Posterior cingulate gyrus (tissue), 11 donors: ENCODE results near the gene HS6ST2.

ENCODE experiments used
- DNase-seq, 10 donors: peaks; one replicate each; pipeline versions ENCODE4 v3.0.0 to v3.0.0-alpha.2; 2020 to 2021; ENCODE audit warnings: mixed read lengths in 3 of 10
- intact Hi-C: fragments of 100-400 bp; cut with DNase I; formaldehyde crosslinking; loops from one replicate; pipeline ENCODE4 v1.15.1; 2023

The HS6ST2 gene

DNA sequence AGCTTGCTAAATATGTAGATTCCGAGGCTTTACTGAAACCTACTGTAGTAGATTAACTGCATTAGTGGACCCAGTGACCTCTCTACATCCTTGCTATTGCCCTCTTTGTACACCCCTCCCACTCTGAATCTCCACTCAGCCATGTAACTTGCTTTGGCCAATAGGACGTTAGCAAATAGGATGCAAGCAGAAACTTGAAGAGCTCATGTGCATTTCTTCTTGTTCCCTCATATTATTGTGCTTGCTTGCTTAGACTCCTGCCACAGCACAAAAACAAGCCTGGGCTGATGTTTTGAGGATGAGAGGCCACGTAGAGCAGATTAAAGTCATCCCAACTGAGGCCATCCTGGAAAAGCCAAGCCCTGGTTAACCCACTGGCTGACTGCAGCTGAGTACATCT lies 147.9 kb downstream of the HS6ST2 start:
- DNase-seq: no peak
- intact Hi-C loops: no loop called here

DNA sequence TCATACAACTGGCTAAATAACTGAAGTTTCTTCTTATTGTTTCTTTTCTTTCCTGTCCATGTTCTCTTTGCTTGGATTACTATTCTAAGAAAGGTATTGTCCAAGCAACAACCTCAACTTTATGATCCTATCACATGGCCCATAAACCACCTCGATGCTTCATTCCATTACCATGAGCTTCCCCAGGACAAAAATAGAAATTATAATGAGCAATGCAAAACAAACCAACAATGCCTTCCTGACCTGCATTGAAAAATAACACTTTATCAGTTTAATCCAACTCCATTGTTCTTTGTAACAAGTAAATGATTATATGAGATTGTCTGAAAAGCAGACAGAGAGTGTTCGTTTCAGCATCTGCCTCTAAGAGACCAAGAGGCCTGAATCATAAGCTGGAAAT lies 148.8 kb downstream of the HS6ST2 start:
- intact Hi-C loops: no loop called here
- no peak for DNase-seq

DNA sequence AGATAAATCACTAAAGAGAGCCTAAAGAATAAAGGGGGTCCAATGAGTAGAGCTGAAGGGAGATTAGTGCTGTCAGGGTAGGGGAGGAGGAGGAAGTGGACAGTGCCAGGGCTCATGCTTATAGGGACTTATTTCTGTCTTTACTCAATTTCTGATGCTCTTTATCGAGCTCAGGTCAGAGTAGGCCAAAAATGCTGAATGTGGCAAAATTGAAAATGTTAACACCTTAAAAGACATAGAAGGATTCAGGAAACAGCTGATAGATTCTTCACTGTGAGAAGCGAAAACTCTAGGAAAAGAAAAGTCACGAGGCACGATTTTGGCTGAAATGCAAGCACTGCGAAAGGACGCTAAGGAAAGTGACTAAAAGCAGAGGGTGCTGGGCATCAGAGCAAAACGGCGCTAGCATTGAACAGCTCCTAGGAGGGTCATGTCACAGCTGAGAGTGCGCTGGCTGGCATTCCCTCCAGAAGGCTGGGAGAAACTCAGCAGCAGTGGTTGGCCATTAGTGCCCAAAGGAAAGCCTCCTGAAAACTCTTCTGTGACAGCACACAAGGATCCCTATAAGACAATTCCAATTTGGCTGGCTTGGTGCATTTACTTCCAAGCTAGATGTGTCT lies 150.9 kb downstream of the HS6ST2 start:
- no peak for DNase-seq
- intact Hi-C loops: no loop called here

DNA sequence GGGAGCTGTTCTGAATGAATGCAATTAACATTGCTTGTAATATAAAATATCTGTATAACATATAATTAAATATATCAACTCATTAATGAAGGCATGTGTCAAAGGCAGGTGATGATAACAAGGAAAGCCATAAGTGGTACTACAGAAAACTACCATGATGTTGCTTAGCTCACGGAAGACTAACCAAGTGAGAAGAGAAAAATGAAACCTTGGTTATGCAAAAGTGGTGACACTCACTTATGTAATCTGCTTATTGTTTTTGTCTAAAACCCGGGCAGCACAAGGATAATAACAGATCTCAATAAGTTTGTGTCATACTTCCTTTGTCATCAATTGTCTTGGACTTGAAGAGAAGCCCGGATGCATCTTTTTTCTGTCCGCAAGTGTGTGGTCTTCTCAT lies 156.4 kb downstream of the HS6ST2 start:
- intact Hi-C loops: no loop called here

DNA sequence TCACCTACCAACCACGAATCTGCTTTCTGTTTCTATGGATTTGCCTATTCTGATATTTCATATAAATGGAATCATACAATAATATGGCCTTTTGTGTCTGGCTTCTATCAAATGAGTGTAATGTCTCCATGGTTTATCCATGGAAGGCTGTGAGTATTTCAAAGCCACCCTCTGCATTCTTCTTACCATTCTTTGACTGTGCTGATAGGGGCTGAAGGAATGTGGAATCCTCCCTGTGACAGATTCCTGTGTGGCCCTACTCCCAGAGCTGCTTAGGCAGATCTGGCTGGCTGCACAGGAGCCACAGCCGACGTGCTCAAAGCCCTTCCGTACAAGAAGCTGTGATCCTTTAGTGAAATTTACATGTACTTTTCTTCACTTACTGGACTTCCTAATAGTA lies 163.2 kb downstream of the HS6ST2 start:
- intact Hi-C loops: no loop called here

More for the DNA sequence above, 156.4 kb downstream of the HS6ST2 start:
- DNase-seq: no peak

DNA sequence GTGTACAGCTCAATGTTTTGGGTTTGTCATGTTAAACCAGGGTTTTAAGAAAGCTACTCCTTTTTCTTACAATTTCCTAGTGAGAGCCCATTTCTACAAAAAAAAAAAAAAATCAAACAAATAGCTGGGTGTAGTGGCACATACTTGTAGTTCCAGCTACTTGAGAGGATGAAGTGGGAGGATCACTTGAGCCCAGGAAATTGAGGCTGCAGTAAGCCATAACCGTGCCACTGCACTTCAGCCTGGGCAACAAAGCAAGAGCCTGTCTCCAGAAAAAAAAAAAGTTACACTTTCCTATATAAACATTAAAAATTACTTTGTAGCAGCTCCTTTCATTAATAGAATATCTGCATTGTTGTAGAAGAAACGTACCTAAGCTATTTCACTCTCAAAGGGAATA lies 166.7 kb downstream of the HS6ST2 start:
- intact Hi-C loops: no loop called here

More for the DNA sequence above, 163.2 kb downstream of the HS6ST2 start:
- DNase-seq: no peak

DNA sequence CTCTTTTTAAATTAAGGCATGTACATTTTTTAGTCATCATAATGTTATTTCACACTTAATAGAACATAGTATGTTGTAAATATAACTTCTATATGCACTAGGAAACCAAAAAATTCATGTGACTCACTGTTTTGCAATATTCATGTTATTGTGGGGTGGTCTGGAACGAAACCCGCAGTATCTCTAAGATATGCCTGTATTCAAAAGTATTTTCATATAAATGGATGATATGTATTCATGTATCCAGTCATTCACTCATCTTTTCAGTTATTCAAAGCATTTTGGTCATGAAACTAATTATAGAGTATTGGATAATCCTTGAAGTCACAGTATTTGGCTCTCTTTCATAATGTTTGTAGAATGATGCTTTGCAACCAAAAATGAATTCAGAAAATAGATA lies 168.1 kb downstream of the HS6ST2 start:
- no peak for DNase-seq
- intact Hi-C loops: no loop called here

More for the DNA sequence above, 166.7 kb downstream of the HS6ST2 start:
- no peak for DNase-seq

DNA sequence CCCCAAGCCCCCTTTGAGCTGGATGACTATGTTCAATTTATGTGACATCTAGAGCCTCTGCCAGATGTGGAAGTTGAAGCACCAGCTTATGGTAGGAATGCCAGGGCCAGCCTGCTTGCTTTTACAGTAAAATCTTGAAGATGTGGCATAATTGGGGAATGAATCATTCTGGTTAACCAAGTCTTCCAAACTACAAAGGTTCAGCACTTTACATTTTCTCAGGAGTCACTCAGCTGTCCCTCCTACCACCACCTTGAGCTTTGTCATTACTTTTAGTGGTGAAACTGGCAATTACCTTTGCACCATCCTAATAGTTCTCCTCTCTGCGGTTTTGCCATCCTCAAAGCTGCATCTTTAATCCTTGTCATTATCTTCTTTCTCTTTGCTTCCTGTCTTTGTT lies 172.2 kb downstream of the HS6ST2 start:
- intact Hi-C loops: no loop called here
- DNase-seq: no peak

DNA sequence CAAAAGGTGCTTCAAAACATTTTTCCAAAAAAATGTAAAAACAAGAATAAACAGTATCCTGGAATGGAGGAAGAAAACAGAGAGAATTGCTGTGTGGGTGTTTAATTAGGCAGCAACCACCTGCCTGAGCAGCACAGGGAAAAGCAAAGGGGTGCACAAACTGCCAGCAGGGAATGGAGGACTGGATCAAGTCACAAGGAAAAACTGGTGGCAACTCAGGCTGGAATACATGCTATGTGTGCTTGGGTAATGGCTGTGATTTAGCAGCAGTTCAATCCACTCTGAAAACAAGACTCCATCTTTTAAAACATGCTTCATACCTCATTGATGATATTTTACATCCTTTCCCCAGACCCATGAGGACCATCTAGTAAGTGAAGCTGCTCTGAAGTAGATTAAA lies 179.5 kb downstream of the HS6ST2 start:
- intact Hi-C loops: no loop called here
- DNase-seq: no peak

DNA sequence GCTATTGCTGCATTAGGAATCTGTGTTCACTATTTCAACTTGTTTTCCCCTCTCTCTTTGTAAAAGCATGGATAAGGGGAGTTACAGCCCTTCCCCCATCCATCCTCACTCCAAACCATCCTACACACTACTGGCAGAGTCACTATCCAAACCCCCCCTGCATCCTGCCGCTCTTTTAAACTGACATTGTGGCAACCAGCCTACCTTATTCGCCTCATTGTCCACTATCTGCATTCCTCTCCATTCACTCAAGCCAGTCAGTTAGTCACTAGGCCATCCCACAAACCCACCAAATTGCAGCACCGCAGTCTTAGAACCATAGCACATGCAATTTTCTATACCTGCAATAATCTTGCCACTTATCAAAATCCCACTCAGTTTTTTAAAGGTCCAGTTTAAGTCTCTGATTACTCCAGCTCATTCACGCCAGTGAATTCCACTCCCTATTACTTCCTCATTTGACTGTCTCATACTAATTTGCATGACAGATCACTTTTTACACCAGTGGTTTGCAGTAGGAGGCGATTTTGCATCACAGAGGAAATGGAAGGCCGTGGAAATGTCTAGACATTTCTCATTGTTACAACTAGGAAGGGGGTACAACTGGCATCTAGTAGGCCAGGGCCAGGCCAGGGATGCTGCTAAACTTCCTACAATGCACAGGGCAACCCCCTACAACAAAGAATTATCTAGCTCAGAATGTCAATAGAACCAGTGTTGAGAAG lies 181.8 kb downstream of the HS6ST2 start:
- DNase-seq: no peak
- intact Hi-C loops: no loop called here

DNA sequence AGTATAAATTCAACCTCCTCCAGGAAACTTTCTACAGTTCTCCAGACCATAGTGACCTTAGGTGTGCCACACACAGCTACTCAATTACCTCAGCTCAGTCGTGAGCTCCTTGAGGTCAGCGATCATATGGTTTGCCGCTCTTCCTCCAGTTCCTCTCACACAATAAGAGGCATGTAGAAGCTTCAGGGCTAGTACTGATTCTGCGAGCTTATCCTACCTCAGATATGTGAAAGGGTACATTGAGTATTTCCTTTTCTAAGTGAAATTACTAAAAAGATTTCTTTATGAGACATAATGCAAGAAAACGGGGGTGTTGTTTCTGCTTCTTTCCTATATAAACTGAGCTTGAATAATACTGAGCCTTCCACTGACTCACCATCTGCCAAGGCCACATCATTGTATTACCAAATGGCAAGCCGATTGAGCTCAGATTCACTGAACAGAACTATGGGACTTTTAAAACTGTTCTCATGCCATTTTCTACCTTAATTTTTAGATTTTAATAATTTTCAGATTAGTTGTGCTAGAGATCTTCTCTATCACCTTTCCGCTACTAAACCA lies 183.1 kb downstream of the HS6ST2 start:
- intact Hi-C loops: no loop called here
- DNase-seq: no peak

DNA sequence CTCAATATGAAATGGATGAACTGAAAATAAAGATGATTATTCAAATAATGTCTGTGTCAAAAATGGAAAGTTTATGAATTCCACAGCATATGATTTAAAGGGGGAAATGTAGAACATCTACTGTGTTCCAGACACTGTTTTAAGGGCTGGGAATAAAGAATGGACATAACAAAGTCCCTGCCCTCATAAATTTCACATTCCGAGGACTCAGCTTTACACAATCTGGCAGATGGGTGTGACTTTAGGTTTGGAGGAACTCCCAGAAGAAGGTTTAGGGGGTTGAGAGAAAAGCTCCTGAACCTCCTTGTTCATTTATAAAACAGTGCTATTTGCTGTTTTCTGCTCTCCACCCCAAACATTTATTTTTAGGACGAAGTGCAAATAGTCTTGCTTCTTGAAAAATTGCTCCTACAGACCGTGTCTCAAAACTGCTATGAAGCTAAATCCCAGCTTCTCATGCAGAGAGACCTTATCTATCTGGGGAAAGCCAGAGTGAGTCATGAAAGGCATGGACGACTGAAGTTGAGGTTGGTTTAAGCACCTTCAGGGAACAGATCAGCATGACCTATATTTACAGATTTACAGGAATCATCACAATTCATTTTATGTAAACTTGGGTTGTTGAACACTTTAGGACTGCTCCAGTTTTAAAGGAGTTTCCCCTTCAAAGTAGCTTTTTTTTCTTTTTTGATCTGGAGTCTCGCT lies 184.3 kb downstream of the HS6ST2 start:
- DNase-seq: no peak

DNA sequence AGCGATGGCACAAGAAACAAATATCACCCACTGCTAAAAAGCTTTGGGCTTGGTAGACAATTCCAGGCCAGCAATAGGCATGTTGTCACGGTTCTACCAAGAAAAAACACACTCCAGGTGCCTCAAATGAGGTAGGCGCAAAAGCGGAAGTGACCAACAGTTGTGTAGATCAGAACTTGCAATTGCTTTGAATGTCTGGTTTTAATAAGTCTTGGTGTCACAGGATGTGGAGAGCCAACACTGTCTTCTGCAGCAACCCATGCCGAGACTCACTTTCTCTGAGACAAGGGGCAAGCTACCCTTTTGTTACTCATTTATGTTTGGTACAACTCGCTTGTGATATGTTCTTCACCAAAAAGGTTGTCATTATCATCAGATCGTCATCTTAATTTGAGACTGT lies 188.8 kb downstream of the HS6ST2 start:
- intact Hi-C loops: no loop called here
- DNase-seq: no peak

More for the DNA sequence above, 184.3 kb downstream of the HS6ST2 start:
- intact Hi-C loops: no loop called here

DNA sequence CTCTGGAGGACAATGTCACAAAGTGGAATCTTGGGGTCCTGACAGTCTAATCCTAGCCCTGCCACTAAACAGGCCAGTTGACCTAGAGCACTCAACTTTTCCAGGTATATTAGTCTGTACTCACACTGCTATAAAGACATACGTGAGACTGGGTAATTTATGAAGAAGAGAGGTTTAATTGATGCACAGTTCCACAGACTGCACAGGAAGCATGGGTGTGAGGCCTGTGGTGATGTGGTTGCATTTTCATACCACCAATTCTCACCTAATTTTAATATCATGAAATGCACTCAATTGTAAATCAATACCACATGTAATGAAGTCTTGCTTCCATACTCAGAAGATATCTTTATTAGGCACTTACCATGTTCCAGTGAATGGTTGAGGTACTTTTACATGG lies 192.0 kb downstream of the HS6ST2 start:
- intact Hi-C loops: no loop called here
- DNase-seq: no peak

DNA sequence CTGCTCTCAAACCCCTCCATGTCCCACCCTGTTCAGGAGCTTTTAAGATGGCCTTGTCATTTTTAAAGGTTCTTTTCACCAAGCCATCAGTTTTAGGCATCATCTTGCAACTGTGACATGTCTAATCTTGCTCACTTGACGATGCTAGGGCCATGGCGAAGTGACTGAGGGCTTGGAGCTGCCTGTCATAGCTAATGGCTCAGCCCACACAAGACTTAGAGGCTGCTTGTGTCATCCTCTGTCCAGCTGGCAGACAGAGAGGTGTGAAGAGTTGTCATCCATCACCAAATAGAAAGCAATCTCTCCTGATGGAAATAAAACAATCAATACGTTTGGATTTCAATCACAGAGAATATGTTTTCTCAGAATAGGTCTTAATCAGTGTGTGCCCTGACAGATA lies 194.9 kb downstream of the HS6ST2 start:
- DNase-seq: no peak
- intact Hi-C loops: no loop called here

DNA sequence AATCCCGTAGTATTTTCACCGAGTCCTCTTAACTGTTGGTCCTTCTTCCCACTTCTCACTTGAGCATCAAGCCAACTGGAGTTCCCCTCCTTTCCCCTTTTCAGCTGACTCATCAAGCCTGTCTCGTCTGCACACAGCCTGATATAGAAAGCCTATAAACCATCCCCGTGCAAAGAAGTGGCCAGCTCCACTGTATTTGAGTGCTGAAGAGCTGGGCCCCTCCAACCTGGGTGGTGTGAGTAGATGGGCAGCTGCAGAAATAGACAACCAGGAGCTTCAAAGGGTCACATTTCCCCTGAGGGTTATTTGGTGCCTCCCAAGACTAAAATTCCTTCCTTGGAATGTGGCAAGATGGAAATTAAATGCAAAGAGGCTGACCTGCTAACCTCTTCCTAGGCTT lies 199.7 kb downstream of the HS6ST2 start:
- intact Hi-C loops: no loop called here
- DNase-seq: no peak

DNA sequence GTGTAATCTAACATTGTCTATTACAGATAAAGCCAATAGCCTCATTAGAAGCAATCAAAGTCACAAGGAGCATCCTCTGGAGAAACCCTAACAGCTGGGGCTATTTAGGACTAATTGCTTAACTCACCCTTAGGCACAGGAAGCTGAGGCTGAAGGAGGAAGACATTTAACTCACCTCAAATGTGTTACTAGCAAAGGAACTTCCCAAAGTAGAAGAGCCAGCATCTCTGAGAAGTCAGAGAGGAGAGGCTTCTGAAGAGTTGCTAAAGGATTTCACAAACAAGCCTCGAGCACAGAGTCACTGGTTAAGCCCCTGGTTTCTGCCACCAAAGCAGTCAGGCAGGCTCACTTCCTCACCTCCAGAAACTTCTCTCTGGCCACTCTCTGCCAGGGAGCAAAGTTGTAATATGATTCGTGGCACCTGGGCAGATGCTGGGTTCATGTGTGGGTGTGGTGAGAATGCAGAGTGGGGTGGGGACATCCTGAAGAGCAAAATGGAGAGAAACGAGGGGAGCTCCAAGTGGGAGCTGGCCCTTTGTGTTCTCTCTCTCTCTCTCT lies 201.3 kb downstream of the HS6ST2 start:
- intact Hi-C loops: no loop called here

DNA sequence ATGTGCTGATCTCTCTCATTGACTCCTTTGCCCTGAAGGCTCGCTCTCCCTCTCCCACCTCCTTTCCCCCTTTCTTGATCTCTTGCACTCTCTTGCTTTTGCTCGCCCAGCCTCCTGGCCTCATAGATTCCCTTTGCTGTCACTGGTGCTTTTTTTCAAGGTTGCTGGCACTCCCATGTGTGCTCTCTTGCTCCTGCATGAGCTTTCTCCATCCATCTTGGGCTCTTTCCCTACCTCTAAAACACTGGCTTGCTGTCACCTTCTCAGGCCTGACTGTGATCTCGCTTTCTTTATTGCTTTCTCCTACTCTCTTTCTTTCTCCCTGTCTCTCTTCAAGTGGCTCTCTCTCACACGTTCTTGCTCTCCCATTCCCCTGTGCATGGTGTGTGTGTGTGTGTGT lies 202.0 kb downstream of the HS6ST2 start:
- DNase-seq: no peak
- intact Hi-C loops: no loop called here

More for the DNA sequence above, 201.3 kb downstream of the HS6ST2 start:
- no peak for DNase-seq

DNA sequence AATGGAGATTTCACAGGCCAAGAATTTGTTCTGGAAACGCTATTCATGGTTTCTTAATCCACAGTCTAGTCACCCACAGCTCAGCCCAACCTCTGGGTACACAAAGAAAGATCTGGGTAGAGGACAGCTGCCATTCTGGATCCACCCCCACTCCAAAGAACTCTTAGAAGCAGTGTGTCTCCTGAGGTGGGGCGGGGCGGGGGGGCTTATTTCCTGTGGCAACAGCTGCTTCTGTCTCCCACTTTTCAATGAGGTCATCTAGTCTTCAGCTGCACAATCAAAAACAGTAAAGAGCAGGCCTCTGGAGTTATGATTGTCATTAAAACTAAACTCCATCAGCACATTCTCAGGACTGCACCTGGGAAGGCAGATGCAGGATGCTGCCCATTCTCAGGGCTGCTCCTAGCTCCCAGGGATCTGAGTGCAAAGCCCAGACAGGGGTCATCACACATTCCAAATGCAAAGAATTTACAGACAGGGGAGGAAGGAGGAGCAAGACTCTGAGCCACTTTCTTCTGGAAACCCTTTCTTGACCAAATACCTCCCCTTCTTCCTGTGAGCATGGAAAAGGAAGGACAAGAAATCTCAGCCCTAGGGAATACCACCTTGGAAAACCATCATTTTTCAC lies 207.3 kb downstream of the HS6ST2 start:
- intact Hi-C loops: no loop called here
- DNase-seq: no peak

DNA sequence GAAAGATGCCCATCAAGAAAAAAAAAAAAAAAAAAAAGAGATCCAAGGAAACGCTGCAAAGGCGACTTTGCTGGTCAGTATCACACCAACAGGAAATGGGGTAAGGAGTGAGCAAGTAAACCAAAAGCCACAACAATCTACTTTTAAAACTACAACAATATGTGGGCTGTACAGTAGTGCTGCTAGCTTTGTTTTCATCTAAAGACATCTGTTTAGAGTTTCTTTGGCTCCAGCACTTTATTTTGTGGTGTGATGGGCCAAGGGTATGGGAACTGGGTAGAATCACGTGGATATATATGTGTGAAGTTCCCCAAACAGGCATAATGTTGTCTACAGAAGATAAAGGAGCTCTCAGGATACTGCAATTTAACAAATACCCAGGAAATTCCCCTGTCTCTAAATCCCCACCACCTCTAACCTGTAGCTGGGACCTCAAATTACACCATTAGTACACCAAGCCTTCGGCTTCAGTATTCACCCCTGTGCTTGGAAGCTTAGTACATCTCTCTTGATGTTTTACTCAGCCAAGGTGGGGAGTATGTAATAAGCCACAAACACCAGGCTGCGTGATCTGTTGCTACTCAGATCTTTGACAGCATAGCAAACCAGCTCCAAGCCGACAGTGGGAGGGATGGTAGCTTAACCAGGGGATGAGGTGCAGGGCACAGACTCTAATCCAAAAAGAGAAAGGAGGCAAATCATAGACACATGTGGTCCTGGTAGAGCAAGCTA lies 207.9 kb downstream of the HS6ST2 start:
- intact Hi-C loops: no loop called here
- DNase-seq: no peak
